Stomach (tissue), 4 donors: ENCODE measurements around the gene ONECUT3.

Experiments
- CTCF ChIP-seq, 7 experiments: fragments of 450-650 bp in 4 of 7; fragments of 200-600 bp in 3 of 7; sonication (generic) in 3 of 7; IDR thresholded peaks; one replicate each; pipeline ENCODE4 v1.5.1; 2016 to 2019; ENCODE audit warnings: antibody characterized with exemption in 7 of 7, control low read depth in 2 of 7, mild to moderate bottlenecking in 1 of 7
- EP300 ChIP-seq: sonication (generic); formaldehyde crosslinking; IDR thresholded peaks from one replicate; pipeline ENCODE4 v1.6.1; 2017; ENCODE audit warnings: antibody characterized with exemption
- POLR2A ChIP-seq, 4 donors: fragments of 450-650 bp; IDR thresholded peaks; one replicate each; pipeline ENCODE4 v1.6.1; 2016; ENCODE audit warnings: antibody characterized with exemption in 4 of 4, control low read depth in 2 of 4, mild to moderate bottlenecking in 1 of 4, moderate library complexity in 1 of 4
- POLR2AphosphoS5 ChIP-seq, 3 donors: sonication (generic); formaldehyde crosslinking; IDR thresholded peaks; one replicate each; pipeline ENCODE4 v1.6.1; 2016; ENCODE audit warnings: antibody characterized with exemption in 3 of 3

GRCh38 chr19:1762243-1763117, 9.2 kb downstream of the ONECUT3 start:
- no peak for TF ChIP-seq CTCF (IDR thresholded peaks at IDR 0.05)
- TF ChIP-seq POLR2A (IDR thresholded peaks at IDR 0.05): no peak
- TF ChIP-seq EP300: no peak
- TF ChIP-seq POLR2AphosphoS5 (IDR thresholded peaks at IDR 0.05): no peak
